Measurements from ENCODE around the gene IGFBP4.

IGFBP4 gene

DNA sequence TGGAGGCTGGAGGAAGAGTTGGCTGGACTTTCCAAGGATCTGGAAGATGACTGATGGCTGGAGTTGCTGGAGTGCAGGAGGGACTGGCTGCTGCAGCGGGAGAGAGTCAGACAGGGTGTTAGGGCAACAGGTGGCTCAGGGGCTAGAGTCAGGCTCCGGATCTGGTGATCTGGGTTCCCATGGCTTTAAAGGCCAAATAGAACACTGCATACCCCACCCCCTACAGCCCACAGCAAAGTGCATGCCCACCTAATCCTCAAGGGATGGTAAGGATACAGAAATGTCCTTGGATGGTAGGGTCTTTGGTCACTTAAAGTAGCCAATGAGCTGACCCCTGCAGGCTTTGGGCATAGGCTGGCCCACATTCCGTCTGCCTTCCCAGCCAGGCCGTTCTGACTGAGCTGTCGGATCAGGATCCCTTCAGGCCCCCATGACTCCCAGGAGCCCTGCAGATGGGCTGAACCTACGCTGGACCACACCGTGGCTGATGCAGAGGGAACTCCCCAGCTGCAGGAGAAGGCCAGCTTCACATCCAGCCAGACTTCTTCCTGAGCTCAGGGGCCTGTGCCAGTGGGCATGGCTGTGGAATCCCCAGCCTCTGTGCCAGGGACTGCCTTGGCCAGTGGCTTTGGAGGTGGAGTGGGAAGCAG is 44.2 kb downstream of the IGFBP4 start:
- POLR2A ChIA-PET: interaction anchor here (0.6 kb wide), 1 partner anchor 69 kb away, joined by 3 read pairs; no protein-coding TSS in a partner anchor
- TF ChIP-seq ELF4 (IDR thresholded peaks at IDR 0.05) (no peak), L3MBTL2 (conservative IDR thresholded peaks at IDR 0.05) (no peak), CTBP1 (IDR thresholded peaks at IDR 0.05; ENCODE audit: borderline replicate concordance) (no peak), TARDBP (IDR thresholded peaks at IDR 0.05) (no peak), ZNF384 (IDR thresholded peaks at IDR 0.05) (no peak), FOXA1 (IDR thresholded peaks at IDR 0.05) (no peak), SP1 (IDR thresholded peaks at IDR 0.05) (no peak), PKNOX1 (IDR thresholded peaks at IDR 0.05) (no peak), HDGF (IDR thresholded peaks at IDR 0.05; ENCODE audit: borderline replicate concordance) (no peak), ARNT (IDR thresholded peaks at IDR 0.05) (no peak), LEF1 (IDR thresholded peaks at IDR 0.05; ENCODE audit: borderline replicate concordance) (no peak), NFRKB (IDR thresholded peaks at IDR 0.05) (no peak), FOXK2 (IDR thresholded peaks at IDR 0.05) (no peak), SUZ12 (IDR thresholded peaks at IDR 0.05) (no peak), FOXM1 (IDR thresholded peaks at IDR 0.05; ENCODE audit: borderline replicate concordance) (no peak), BHLHE40 (IDR thresholded peaks at IDR 0.05; ENCODE audit: borderline replicate concordance) (no peak)
- CTCF ChIA-PET: interaction anchor here (0.9 to 1.2 kb wide), 2 partner anchors 10 to 12 kb away, joined by 4 to 10 read pairs; no protein-coding TSS in a partner anchor
- DNase-seq (ENCODE audit: extremely low spot score): no peak

GRCh38 chr17:40490289-40490853 is 47.1 kb downstream of the IGFBP4 start:
- ChIA-PET POLR2A (interaction anchor here (1.3 to 1.4 kb wide), 2 partner anchors 9 to 72 kb away, joined by 3 to 4 read pairs; partner anchors contain the start of gene TOP2A), CTCF (interaction anchor here (1.3 to 1.5 kb wide), 2 partner anchors 9 to 14 kb away, joined by 3 to 7 read pairs; no protein-coding TSS in a partner anchor)
- TF ChIP-seq ARNT (IDR thresholded peaks at IDR 0.05) (no peak), PKNOX1 (IDR thresholded peaks at IDR 0.05) (no peak), SP1 (IDR thresholded peaks at IDR 0.05) (no peak), SUZ12 (IDR thresholded peaks at IDR 0.05) (no peak), FOXA1 (IDR thresholded peaks at IDR 0.05) (no peak), TARDBP (IDR thresholded peaks at IDR 0.05) (no peak), FOXM1 (IDR thresholded peaks at IDR 0.05; ENCODE audit: borderline replicate concordance) (no peak), FOXK2 (IDR thresholded peaks at IDR 0.05) (no peak), BHLHE40 (IDR thresholded peaks at IDR 0.05; ENCODE audit: borderline replicate concordance) (no peak), LEF1 (IDR thresholded peaks at IDR 0.05; ENCODE audit: borderline replicate concordance) (no peak), L3MBTL2 (conservative IDR thresholded peaks at IDR 0.05) (no peak), NFRKB (IDR thresholded peaks at IDR 0.05) (no peak), CTBP1 (IDR thresholded peaks at IDR 0.05; ENCODE audit: borderline replicate concordance) (no peak)
- DNase-seq (ENCODE audit: extremely low spot score): no peak

DNA sequence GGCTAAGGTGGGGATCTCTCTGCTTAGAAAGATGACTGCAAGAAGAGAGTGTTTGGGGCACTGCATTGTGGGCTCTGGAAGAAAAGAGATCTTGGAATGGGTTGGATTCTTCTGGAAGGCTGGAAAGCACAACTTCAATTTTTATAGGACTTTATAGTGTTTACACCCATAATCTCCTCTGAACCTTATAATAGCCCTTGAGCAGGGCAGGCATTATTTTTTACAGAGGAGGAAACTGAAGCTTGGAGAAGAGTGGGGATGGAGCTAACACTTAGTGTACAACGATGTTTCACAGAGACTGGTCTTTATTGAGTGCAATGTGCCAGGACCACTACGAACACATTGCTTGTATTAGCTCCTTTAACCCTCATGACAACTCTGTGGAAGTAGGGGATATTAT is 47.7 kb downstream of the IGFBP4 start:
- no peak for DNase-seq (ENCODE audit: extremely low spot score)
- ChIA-PET CTCF (interaction anchor here (1.3 to 1.5 kb wide), 2 partner anchors 8 to 15 kb away, joined by 3 to 7 read pairs; no protein-coding TSS in a partner anchor), POLR2A (interaction anchor here (1.3 to 1.4 kb wide), 2 partner anchors 9 to 73 kb away, joined by 3 to 4 read pairs; partner anchors contain the start of gene TOP2A)
- TF ChIP-seq HDGF (IDR thresholded peaks at IDR 0.05; ENCODE audit: borderline replicate concordance) (no peak), NFRKB (IDR thresholded peaks at IDR 0.05) (no peak), ZNF384 (IDR thresholded peaks at IDR 0.05) (no peak), CTBP1 (IDR thresholded peaks at IDR 0.05; ENCODE audit: borderline replicate concordance) (no peak), PKNOX1 (IDR thresholded peaks at IDR 0.05) (no peak), L3MBTL2 (conservative IDR thresholded peaks at IDR 0.05) (no peak), FOXK2 (IDR thresholded peaks at IDR 0.05) (no peak), FOXA1 (IDR thresholded peaks at IDR 0.05) (no peak), SUZ12 (IDR thresholded peaks at IDR 0.05) (no peak), ELF4 (IDR thresholded peaks at IDR 0.05) (no peak), ARNT (IDR thresholded peaks at IDR 0.05) (no peak), TARDBP (IDR thresholded peaks at IDR 0.05) (no peak), LEF1 (IDR thresholded peaks at IDR 0.05; ENCODE audit: borderline replicate concordance) (no peak)

DNA sequence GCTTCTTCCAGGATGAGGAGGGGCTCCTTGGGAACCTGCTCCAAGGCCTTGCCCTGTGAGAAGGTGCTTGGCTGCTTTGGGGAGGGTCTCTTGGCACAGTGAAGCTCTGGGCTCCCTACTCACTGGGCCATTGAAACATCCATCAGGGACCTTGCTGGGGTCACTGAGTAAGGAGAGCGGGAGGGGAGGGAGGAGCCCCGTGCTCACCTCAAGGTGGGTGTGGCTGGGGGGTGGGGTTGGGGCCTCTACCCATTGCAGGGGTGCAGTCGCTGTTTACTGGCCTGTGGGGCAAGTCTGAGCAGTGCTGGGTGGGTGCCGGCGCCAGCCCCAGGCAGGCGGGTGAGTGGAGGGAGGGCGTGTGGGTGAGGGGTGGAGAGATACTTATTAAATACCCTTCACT is 48.2 kb downstream of the IGFBP4 start:
- POLR2A ChIA-PET: interaction anchor here (1.3 to 1.4 kb wide), 2 partner anchors 8 to 74 kb away, joined by 3 to 4 read pairs; partner anchors contain the start of gene TOP2A

More for the DNA sequence above, 48.2 kb downstream of the IGFBP4 start:
- DNase-seq (ENCODE audit: extremely low spot score): no peak
- TF ChIP-seq FOXA1 (IDR thresholded peaks at IDR 0.05): no peak
- TF ChIP-seq ELF4 (IDR thresholded peaks at IDR 0.05): no peak
- no peak for TF ChIP-seq ARNT (IDR thresholded peaks at IDR 0.05)
- TF ChIP-seq LEF1 (IDR thresholded peaks at IDR 0.05; ENCODE audit: borderline replicate concordance): no peak
- TF ChIP-seq PKNOX1 (IDR thresholded peaks at IDR 0.05): no peak
- no peak for TF ChIP-seq BHLHE40 (IDR thresholded peaks at IDR 0.05; ENCODE audit: borderline replicate concordance)
- no peak for TF ChIP-seq CTBP1 (IDR thresholded peaks at IDR 0.05; ENCODE audit: borderline replicate concordance)
- no peak for TF ChIP-seq FOXM1 (IDR thresholded peaks at IDR 0.05; ENCODE audit: borderline replicate concordance)
- CTCF ChIA-PET: no interaction called here

Data from HEK293T (cell line).